GM18870 (cell line): ENCODE results near the gene DBX1.
"Not testable (repeated sequence)": the region's sequence is repeated elsewhere in the genome, so short reads cannot be mapped to it uniquely, and the experiment has no call there.

Experiments used
- ATAC-seq: cut with Tn5 transposase; IDR thresholded peaks from one replicate; pipeline ENCODE4 v1.9.1; 2021; ENCODE audit warnings: moderate library complexity; ENCODE audit not compliant: unreplicated experiment

The DBX1 gene, protein sequence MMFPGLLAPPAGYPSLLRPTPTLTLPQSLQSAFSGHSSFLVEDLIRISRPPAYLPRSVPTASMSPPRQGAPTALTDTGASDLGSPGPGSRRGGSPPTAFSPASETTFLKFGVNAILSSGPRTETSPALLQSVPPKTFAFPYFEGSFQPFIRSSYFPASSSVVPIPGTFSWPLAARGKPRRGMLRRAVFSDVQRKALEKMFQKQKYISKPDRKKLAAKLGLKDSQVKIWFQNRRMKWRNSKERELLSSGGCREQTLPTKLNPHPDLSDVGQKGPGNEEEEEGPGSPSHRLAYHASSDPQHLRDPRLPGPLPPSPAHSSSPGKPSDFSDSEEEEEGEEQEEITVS

DNA sequence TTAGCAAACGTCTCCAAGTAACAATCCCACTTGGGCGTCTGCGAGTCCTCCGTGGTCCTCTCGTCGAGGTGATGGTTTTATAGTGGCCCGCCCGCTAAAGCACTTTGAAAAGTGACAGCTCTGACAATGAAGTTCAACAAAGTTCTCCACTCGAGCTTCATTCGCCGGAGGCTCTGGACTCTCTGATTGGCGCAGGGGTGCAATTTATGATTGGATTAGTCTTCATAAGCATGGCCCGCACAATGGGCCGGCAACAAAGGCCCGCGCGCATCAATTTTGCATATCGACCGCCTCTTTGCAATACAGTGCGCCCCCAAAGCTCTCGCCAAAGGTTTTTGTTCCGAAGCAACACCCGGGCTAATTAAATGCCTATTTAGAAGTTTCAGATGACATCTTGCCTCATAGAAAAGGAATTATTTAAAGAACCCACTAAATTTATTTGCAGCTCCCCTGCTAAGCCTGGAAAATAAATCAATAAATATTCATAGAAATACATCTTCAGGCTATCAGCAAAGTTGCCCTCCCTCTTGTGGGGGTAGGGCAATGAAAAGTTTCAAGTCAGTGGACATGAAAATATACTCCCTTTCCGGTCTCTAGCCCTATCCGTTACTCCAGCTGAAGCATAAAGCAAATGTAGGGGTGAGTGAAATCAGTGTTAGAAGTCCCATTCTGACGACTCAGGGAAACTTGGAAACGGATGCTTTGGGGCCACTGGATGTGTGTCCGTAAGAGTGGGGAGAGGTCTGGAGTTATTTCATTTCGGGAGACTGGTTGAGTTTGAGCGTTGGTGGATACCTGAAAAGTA, at the start of gene DBX1:
TSS of gene DBX1 (minus strand) at position 51 of the 805 bp plus-strand sequence. CDS start 151 bp downstream, outside the sequence.
- ATAC-seq = no peak

DNA sequence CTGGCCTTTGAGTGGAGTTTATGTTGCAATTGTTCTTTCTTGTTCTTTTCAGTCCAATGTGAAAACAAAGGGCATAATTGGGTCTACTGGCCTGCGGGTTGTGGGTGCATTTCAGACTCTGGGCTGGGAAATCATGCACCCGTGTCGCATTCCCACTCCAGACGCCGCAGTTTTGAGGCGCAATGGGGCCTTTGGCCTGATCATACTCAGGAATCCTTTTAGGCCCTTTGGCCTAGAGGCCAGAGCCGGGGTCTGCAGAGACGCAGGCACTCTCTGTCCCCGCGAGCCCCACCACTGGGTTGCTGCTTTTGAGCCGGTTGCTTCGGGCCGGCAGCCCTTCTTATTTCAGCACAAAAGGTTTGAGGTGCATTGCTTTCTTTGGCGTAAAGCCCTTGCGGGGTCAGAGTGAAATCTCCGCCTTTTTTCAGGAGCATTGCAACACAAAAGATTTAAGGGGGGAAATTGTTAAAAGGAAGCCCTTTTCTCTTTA, 48.4 kb upstream of the DBX1 start:
- no peak for ATAC-seq

DNA sequence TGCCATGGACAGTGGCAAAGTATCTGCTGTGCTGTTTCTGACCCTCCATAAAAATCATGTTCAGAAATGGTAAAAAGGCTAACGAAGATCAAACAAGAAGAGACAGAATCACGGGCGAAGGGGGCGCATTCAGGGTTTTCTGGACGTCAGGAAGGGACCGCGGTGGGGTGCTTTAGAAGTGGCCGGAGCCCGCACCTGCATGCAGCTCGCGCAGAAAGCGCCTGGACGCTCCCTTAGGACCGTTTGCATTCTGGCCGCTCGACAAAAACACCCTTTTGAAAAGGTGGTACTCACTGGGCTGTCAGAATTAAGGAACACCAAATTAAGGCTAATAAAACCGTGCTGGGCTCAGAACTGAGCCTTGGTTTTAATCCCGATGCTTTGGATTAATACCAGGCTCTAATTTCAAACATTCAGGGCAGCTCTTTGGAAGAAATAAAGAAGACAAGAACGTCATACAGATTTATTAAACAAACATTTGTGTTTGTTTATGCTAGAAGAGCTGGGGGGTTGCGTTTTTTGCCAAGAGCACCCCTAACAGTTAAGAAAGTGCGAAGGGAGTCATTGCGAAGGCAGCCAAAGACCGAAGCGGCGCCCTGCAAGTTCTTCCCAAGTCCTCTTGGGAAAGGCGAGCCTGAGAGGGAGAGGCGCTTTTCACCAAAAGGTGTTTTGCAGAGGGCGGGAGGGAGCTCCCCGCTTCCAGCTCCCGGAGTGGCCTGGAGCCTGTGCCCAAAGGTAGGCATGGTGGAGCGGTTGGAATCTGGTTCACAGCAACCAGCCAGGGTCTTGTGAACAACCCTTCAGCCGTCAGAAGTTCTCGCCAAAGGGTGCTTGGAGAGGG, 47.7 kb upstream of the DBX1 start:
- no peak for ATAC-seq

DNA sequence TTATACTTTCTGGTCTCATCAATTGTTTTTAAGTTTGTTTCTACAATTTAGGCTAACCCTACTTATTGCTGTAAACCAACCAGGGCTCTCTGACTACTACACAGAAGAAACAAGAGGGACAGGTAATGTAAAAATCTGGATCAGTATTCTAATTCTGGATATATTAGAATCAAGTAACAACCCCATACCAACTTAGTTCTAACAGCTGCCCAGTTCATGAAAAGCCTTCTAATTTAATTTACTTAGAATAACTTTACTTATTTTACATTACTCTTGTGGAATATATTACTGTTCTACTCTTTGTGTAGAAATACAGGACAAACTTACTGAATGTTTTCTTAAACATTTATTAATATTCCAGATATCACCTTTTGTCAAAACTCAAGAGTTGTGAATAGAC, 45.5 kb upstream of the DBX1 start:
- no peak for ATAC-seq

DNA sequence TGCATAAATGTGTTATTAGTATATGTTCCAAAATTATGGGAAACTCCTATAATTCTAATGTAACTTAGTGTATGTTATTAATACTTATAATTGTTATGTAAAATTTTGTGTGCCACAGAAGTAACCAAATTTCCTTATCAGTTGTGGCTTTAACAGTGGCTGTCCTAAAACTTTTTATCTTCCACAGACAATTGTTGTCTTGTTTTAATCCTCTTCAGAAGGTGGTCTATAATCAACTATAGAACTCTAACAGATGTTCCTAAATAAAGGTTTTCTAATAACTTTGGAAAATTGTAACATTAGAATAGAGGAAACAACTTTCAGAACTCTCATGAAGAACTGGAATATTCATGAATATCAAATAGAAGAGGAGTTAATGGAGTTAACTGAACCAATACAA, 44.4 kb upstream of the DBX1 start:
- ATAC-seq = no peak

DNA sequence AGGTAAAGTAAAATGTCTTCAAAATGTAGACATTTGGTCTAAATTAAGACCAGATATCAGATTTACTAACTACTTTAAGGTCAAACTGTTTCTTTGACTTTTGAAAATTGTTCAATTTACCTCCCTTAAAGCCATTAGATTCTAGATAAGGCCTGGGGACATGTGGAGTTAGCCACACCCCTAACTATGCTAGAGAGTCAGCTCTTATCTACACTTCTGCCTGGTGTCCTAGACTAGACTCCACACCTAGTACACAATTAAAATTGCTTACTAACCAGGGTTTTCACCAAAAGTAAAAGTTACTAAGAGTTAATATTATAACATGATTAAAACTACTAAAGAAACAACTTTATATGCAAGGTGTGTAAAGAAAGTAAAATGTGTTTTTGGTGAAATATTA, 43.6 kb upstream of the DBX1 start:
- no peak for ATAC-seq

DNA sequence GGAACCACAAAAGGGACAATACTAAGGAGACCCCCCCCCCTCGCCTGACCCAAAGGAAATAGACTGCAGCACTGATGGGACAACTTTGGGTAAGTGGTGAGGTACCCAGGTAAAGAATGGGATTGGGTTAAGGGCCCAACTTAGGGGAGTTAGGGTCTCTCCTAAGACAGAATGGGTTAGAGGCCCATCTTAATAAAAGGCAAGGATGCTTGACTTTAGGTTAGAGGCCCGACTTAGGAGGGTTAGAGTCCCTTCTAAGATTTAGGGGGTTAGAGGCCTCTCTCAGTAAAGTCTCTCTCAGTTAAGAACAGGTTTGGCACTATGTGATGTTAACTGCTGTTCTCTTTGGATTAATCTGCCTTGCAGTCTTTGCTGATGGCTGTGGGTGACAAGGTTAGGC, 41.0 kb upstream of the DBX1 start:
- no peak for ATAC-seq

DNA sequence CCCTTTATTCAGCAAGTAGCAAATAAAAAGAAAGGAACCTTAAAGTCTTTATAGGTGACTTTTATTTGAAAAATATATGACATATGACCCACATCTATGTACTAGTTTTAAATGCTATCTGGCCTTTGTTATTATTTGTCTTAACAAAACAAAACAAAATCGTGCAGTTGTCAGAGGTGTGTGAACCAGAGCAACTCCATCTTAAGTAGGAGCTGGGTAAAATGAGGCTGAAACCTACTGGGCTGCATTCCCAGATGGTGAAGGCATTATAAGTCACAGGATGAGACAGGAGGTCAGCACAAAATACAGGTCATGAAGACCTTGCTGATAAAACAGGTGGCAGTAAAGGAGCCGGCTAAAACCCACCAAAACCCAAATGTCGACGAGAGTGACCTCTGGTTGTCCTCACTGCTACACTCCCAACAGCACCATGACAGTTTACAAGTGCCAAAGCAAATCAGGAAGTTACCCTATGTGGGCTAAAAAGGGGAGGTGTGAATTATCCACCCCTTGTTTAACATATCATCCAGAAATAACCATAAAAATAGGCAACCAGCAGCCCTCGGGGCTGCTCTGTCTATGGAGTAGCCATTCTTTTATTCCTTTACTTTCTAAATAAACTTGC, 40.2 kb upstream of the DBX1 start:
- ATAC-seq = not testable (repeated sequence)

DNA sequence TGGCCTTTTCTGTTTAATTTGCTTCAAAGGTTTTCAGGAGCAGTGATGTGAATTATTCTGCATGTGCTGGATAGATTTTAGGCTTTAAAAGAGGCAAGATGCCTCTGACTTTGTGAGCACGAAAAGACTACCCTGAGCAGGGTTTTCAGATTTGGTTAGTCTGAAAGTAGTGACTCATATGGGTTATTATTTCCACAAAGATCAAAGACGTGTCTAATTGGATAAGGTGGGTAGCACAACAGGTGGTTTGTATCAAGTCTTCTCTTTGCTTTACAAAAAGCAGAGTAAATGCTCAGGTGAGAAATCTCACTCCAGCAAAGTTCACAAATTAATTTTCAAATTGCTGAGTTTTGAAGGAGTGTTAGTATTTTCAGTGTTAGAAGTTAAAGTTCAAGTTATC, 37.6 kb upstream of the DBX1 start:
- peak; percentile 61 for ATAC-seq

DNA sequence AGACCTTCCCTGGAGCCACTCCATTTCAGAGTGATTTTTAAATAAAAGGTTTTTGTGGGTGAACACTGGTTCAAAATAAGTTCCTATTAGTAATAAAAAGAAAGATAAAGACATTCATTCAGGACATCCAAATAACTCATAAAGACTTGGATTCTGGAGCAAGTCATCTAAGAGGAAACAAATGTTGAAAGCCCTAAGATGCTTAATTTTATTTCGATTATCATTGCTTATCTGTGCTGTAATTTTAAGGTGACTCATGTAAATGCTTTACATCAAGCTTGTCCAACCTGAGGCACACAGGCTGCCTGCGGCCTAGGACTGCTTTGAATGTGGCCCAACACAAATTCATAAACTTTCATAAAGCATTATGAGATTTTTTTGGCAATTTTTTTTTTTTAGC, 34.2 kb upstream of the DBX1 start:
- ATAC-seq = no peak

DNA sequence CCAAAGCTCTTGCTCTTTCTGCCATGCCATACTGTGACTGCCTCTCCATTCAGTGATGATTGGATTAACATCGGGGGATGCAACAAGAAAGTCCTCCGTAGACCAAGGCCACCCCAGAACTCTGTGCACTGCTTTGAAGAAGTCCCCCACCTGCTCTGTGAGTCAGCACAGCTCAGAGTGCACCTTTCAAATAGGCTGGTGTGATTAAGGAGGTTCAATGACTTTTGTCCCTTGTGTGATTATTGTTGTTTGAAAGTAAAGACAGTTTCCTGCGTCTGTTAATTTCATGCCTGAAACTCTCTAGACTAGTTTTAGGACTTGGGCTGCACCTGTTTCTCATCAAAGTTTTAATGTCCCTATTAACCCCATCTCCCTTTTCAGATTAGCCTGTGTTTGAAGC, 33.0 kb upstream of the DBX1 start:
- ATAC-seq = no peak

DNA sequence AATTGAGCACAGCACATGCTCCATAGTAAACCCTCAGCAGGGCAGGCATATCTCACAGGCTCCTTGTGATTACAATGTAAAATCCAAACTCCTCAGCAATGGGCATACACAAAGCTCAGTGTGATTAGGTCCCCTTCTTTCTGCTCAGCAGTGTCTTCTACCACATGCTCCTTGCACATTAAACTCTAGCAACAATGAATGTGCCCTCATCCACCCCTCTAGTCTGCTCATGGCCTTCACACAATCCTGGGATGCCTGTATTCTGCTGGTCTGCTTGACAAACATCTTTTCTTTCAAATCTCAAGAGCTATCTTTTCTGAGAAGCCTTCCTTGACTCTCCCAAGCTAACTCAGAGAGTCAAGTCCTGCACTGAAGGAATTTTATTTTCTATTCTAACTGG, 32.4 kb upstream of the DBX1 start:
- no peak for ATAC-seq

DNA sequence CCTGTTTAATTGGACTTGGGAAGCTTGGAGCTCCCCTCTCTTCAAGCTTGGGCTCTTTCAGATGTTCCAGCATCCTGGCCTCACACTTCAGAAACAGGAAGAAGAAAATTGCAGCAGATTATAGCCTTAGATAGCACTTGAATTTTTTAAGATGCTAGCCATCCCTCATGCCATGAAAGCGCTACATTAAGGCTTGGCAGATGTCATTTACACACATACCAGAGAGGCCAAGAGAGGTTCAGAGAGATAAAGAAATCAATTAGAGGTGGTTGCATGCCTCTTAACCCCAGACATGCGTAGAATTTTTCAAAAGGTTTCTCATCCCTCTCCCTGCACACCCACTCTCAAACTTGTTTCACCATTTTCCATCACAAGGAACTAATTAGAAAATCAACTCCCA, 31.9 kb upstream of the DBX1 start:
- ATAC-seq = no peak

DNA sequence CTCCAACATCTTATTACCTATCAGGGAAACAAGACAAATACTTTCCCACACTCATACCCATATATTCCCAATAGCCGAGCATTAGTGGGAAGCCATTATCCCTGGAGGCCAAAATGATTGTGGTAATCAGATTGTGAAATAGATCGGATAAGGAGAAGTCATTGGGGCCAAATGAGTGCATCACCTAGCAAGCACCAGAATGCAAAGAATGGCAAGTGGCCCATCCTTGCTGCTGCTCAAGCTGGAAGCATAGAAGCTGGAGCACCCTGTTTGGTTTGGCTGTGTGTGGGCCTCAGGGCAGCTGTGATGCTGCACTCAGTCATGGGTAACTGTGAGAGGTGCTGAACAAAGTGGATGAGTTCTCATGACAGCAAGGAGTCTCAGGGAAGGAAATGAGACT, 18.7 kb upstream of the DBX1 start:
- ATAC-seq = no peak

DNA sequence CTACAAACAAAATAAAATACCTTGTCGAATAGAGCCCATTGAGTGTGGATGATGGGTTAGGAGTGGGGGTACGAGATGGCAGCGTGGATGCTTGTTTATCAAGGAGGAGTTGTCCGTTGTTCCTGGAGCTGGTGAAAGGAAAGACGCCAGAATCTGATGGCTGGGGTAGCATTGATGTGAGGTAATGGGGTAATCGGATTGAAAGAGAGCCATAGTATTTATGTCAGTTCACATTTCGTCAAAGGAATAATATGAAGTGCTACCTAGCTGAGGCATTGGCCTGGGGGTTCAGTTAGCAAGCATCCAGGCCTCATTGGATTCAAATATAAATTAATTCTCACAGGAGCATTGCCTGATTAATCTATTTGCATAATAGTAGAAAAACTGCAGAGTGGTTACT, 16.9 kb upstream of the DBX1 start:
- no peak for ATAC-seq

DNA sequence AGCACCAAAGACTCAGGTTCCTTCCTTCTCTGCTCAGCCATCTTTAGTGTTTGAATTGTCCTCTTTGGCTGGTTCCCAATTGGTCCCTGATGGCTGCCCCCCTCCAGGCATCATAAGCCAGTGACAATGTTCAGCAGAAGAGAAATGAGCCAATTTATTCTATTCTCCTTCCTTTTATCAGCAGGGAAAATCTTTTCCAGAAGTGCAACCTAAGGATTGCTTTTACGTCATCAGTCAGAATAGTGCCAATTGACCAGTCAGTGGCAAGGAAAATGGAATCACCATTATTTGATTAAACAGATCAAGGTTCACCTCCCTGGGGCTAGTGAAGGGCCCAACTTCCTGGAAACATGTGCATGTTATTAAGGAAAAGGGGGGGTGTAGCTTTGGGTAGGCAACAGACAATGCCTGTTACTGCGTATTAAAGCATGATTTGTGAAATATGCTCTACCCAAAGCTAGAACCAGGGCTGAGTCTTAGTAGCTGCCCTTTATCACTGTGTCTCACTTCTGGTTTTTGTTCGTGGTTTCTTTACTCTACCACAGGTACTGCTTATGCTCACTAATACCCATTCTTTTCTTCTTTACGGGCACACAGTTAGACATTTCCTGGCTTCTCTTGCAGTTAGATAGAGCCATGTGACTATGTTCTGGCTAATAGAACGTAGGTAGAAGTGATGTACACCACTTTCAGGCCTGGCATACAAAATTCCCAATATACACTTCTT, 12.6 kb upstream of the DBX1 start:
- no peak for ATAC-seq

DNA sequence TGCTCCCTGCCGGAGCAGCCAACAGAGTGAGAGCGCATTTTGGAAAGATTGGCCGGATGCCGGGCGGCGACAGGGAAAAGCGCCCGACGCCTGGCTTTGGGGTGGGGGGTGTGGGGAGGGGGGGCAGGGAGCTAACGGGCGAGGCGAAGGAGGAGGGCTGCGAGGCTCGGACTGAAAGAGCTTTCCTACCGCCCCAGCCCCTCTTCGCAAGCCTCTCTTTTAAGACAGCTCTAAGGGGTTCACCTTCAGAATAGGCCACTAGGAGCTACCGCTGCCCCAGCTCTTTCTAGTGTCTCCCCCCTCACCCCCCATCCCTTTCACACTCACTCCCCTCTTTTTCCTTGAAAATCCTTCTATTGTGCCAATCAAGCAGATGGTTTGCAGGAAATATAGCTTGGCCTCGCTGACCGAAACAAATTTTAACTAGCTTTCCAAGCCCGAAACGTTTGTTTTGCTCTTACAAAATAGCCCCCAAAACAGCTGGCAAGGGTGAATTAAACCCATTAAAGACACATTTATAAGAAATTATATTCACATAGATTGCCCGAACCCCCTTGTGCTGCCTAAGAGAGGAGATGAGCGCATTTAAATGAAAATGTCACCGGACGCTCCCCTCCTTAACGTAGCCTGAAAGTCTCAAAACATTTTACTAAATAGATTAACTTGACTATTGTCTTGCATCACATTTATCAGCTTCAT, 3.7 kb upstream of the DBX1 start:
- no peak for ATAC-seq

DNA sequence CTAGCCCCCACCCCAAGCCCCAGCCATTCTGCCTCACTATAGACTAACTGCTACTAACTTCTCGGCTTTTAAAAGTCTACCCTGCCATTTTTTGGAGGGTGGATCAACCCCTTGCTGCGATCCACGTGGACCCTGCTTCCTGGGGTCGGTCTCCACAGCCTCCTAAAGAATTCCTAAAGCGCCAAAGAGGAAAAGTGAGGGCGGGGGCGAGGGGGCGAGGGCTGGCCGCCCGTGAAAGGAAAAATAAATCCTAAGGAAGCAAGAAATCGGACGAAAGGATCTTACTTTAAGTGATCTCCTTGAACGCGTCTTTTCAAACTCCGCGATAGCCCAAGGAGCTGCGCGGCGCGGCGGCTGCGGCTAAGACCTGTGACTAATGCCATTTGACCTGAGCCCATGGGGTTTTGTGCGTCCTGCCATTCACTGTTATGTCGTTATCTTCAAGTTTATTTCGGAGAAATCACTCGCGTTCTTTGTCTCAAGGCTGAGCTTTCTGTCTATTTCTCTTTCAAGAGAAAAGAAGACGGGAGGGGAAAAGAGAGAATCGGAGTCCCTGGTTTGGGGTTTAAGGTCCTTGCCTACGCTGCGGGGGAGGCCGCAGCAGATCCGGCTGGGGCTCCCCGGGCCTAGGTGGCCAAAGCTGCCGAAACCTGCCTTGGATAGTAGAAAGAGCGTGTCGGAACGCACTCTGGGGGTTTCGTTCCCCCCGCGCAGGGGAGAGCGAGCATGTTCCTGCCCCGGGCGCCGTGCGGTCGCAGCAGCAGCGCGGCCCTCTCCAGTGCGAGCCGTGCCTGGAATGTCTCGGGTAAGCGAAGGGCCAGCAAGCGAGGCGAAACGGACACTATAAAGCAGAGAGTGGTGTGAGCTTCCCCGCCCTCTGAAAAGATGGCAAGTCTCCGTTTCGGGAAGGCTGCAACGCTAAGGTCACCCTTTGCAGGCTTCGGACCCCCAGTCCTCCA, 2.8 kb upstream of the DBX1 start:
- no peak for ATAC-seq
